Measurements from ENCODE around the gene PPFIBP2. TPM values are rescaled to one million over a fixed set of nuclear protein-coding genes. Genes with fewer than 3 reads are reported as not detected.

Gene PPFIBP2
- total RNA-seq, 1 experiment from 2014 or later: 5.7 TPM

DNA sequence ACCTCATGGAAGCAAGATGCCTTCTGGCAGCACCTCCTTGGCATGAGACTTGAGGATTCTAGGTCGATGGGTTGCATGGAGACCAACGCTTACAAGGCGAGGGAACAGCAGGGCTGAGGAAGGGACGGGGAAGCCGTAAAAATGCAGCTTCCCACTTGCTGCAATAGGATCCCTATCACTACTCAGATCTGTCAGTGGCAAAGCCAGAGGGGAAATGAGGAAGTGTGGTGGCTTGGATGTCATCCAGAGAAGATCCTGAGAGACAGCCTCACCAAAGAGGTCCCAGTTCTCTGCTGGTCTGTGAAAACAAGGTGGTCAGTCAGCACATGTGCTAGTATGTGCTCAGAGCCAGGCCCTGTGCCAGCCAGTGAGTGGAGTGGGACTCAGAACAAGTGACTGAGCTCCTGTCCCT, 137.3 kb downstream of the PPFIBP2 start:
- ChIA-PET POLR2A (no interaction called here), CTCF (no interaction called here), RAD21 (ENCODE audit: low non-redundant PET in 1 of 2, low total read pairs in 2 of 2, uncharacterized antibody in 2 of 2, unreplicated experiment in 2 of 2) (no interaction called here)
- Histone ChIP-seq H3K27me3 (ENCODE audit: insufficient read depth, low read length) (no peaks in the 10 kb centered on the region), H3K79me2 (ENCODE audit: insufficient read depth, low read length) (no peaks in the 10 kb centered on the region), H4K20me1 (ENCODE audit: insufficient read depth) (no peaks in the 10 kb centered on the region), H2AFZ (ENCODE audit: low read depth, low read length, poor library complexity, severe bottlenecking) (no peak overlapping the region), H3K27ac (ENCODE audit: low read depth, low read length) (no peak overlapping the region), H3K36me3 (ENCODE audit: control insufficient read depth in 1 of 2, insufficient read depth in 2 of 2, low read length in 2 of 2) (no peaks in the 10 kb centered on the region), H3K9me2 (ENCODE audit: insufficient read depth) (no peaks in the 10 kb centered on the region), H3K9ac (ENCODE audit: low read length) (no peak overlapping the region), H3K9me3 (ENCODE audit: control insufficient read depth in 1 of 2, insufficient read depth in 1 of 2, low read depth in 1 of 2, low read length in 2 of 2) (no peaks in the 10 kb centered on the region), H3K4me3 (replicated peaks in 1 of 2; ENCODE audit: low read depth in 1 of 2, low read length in 2 of 2) (no peak overlapping the region), H3K4me2 (ENCODE audit: low read length) (no peak overlapping the region), H3K4me1 (ENCODE audit: control insufficient read depth in 1 of 2, insufficient read depth in 2 of 2, low read length in 2 of 2) (no peaks in the 10 kb centered on the region)
- TF ChIP-seq YY1 (IDR thresholded peaks at IDR 0.05; ENCODE audit: extremely low read depth, insufficient replicate concordance, low read depth, low read length): no peak
- DNase-seq (ENCODE audit: low read depth, low spot score) (no peak), ATAC-seq (no peak)
- BruUV-seq (replicated peaks): no TSS peak
- intact Hi-C loops (cut with micrococcal nuclease): no loop called here

DNA sequence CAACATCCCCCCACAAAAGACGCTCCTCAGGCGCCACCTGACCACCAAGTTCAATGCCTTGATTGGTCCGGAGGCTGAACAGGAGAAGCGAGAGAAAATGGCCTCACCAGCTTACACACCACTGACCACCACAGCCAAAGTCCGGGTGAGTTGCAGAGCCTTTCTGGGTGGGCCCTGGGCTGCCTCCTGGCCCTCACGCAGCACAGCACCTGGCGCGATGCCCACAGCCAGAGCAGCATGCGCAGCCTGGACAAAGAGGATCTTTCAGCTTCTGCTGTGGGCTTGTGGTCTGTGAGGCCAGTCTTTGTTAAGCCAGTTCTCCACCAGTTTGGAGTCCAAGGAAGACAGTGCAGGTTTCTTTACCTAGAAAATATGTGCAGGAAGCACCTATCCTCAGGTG, 137.9 kb downstream of the PPFIBP2 start:
- intact Hi-C loops (cut with micrococcal nuclease): no loop called here
- Histone ChIP-seq H4K20me1 (ENCODE audit: insufficient read depth) (no peaks in the 10 kb centered on the region), H3K9me2 (ENCODE audit: insufficient read depth) (no peaks in the 10 kb centered on the region), H2AFZ (ENCODE audit: low read depth, low read length, poor library complexity, severe bottlenecking) (no peak overlapping the region), H3K4me2 (ENCODE audit: low read length) (no peak overlapping the region), H3K9ac (ENCODE audit: low read length) (no peak overlapping the region), H3K36me3 (ENCODE audit: control insufficient read depth in 1 of 2, insufficient read depth in 2 of 2, low read length in 2 of 2) (no peaks in the 10 kb centered on the region), H3K4me3 (replicated peaks in 1 of 2; ENCODE audit: low read depth in 1 of 2, low read length in 2 of 2) (no peak overlapping the region), H3K79me2 (ENCODE audit: insufficient read depth, low read length) (no peaks in the 10 kb centered on the region), H3K9me3 (ENCODE audit: control insufficient read depth in 1 of 2, insufficient read depth in 1 of 2, low read depth in 1 of 2, low read length in 2 of 2) (no peaks in the 10 kb centered on the region), H3K27me3 (ENCODE audit: insufficient read depth, low read length) (no peaks in the 10 kb centered on the region), H3K4me1 (ENCODE audit: control insufficient read depth in 1 of 2, insufficient read depth in 2 of 2, low read length in 2 of 2) (no peaks in the 10 kb centered on the region), H3K27ac (ENCODE audit: low read depth, low read length) (no peak overlapping the region)
- BruUV-seq (replicated peaks): no TSS peak
- ChIA-PET POLR2A (no interaction called here), CTCF (no interaction called here), RAD21 (ENCODE audit: low non-redundant PET in 1 of 2, low total read pairs in 2 of 2, uncharacterized antibody in 2 of 2, unreplicated experiment in 2 of 2) (no interaction called here)
- DNase-seq (ENCODE audit: low read depth, low spot score) (no peak), ATAC-seq (no peak)
- TF ChIP-seq YY1 (IDR thresholded peaks at IDR 0.05; ENCODE audit: extremely low read depth, insufficient replicate concordance, low read depth, low read length) (no peak), JUND (IDR thresholded peaks at IDR 0.05) (no peak), EGR1 (IDR thresholded peaks at IDR 0.05; ENCODE audit: low read depth) (no peak), ELF1 (IDR thresholded peaks at IDR 0.05; ENCODE audit: borderline replicate concordance, low read depth) (no peak), ZNF274 (IDR thresholded peaks at IDR 0.05; ENCODE audit: low read depth, low read length) (no peak), EZH2 (IDR thresholded peaks at IDR 0.05) (no peak), CBX3 (IDR thresholded peaks at IDR 0.05; ENCODE audit: low read depth) (no peak), POLR2AphosphoS5 (IDR thresholded peaks at IDR 0.05; ENCODE audit: low read depth, low read length) (no peak), FOSL1 (IDR thresholded peaks at IDR 0.05; ENCODE audit: low read depth) (no peak), CEBPB (IDR thresholded peaks at IDR 0.05; ENCODE audit: low read depth) (no peak)
- TF ChIP-seq, protein P1, sequence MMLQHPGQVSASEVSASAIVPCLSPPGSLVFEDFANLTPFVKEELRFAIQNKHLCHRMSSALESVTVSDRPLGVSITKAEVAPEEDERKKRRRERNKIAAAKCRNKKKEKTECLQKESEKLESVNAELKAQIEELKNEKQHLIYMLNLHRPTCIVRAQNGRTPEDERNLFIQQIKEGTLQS (IDR thresholded peaks at IDR 0.05): no peak
- TF ChIP-seq, protein P2, sequence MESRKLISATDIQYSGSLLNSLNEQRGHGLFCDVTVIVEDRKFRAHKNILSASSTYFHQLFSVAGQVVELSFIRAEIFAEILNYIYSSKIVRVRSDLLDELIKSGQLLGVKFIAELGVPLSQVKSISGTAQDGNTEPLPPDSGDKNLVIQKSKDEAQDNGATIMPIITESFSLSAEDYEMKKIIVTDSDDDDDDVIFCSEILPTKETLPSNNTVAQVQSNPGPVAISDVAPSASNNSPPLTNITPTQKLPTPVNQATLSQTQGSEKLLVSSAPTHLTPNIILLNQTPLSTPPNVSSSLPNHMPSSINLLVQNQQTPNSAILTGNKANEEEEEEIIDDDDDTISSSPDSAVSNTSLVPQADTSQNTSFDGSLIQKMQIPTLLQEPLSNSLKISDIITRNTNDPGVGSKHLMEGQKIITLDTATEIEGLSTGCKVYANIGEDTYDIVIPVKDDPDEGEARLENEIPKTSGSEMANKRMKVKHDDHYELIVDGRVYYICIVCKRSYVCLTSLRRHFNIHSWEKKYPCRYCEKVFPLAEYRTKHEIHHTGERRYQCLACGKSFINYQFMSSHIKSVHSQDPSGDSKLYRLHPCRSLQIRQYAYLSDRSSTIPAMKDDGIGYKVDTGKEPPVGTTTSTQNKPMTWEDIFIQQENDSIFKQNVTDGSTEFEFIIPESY (IDR thresholded peaks at IDR 0.05; ENCODE audit: extremely low read depth, insufficient replicate concordance, low read length): no peak
- TF ChIP-seq, protein P3, sequence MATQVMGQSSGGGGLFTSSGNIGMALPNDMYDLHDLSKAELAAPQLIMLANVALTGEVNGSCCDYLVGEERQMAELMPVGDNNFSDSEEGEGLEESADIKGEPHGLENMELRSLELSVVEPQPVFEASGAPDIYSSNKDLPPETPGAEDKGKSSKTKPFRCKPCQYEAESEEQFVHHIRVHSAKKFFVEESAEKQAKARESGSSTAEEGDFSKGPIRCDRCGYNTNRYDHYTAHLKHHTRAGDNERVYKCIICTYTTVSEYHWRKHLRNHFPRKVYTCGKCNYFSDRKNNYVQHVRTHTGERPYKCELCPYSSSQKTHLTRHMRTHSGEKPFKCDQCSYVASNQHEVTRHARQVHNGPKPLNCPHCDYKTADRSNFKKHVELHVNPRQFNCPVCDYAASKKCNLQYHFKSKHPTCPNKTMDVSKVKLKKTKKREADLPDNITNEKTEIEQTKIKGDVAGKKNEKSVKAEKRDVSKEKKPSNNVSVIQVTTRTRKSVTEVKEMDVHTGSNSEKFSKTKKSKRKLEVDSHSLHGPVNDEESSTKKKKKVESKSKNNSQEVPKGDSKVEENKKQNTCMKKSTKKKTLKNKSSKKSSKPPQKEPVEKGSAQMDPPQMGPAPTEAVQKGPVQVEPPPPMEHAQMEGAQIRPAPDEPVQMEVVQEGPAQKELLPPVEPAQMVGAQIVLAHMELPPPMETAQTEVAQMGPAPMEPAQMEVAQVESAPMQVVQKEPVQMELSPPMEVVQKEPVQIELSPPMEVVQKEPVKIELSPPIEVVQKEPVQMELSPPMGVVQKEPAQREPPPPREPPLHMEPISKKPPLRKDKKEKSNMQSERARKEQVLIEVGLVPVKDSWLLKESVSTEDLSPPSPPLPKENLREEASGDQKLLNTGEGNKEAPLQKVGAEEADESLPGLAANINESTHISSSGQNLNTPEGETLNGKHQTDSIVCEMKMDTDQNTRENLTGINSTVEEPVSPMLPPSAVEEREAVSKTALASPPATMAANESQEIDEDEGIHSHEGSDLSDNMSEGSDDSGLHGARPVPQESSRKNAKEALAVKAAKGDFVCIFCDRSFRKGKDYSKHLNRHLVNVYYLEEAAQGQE (IDR thresholded peaks at IDR 0.05; ENCODE audit: low read depth): no peak

Measured in HCT116 (cell line).